Stimulated activated naive CD4-positive, alpha-beta T cell treated with Interleukin-2 at 50 U/mL for 16 hours (primary cell): Measurements from ENCODE around the gene AP2B1.
"Not testable (repeated sequence)": the region's sequence is repeated elsewhere in the genome, so short reads cannot be mapped to it uniquely, and the experiment has no call there.

Source experiments
- DNase-seq: peaks from one replicate; lab custom pipeline; 2025; lab: John Stamatoyannopoulos, UW

AP2B1 gene

DNA sequence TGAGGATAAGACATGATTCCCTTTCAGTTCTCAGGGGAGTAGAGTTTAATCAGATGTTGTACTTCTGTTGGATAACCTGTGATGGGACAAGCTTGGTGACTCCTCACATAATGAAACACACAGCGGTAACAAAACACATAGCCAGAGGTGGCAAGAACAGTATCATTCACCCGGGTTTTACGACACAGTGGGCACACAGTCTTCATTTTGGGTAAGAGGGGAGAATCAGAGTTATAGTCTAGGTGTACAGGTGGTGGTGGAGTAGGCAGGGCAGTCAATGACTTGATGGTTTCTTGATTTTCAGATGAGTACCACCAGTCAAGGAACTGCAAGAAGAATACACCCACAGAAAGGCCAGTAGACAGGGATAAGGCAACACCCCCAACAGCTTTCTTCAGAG is 11.4 kb upstream of the AP2B1 start:
- no peak for DNase-seq

DNA sequence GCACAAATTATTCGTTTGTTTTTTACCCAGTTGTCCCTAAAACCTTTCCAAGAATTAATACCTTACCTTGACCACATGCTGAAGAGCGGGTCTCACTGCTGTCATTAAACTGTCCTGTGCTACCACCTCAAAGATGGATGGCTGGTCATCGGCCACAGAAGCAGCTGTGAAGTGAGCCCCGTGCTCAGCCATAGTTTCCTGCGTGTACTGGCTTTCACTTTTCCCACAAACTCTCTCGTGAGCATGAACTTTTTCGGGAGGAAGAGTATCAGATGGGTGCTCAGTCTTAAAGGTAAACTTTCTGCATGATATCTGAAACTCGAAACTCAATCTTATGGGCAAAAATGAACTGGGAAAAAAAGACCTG is 9.3 kb upstream of the AP2B1 start:
- no peak for DNase-seq

DNA sequence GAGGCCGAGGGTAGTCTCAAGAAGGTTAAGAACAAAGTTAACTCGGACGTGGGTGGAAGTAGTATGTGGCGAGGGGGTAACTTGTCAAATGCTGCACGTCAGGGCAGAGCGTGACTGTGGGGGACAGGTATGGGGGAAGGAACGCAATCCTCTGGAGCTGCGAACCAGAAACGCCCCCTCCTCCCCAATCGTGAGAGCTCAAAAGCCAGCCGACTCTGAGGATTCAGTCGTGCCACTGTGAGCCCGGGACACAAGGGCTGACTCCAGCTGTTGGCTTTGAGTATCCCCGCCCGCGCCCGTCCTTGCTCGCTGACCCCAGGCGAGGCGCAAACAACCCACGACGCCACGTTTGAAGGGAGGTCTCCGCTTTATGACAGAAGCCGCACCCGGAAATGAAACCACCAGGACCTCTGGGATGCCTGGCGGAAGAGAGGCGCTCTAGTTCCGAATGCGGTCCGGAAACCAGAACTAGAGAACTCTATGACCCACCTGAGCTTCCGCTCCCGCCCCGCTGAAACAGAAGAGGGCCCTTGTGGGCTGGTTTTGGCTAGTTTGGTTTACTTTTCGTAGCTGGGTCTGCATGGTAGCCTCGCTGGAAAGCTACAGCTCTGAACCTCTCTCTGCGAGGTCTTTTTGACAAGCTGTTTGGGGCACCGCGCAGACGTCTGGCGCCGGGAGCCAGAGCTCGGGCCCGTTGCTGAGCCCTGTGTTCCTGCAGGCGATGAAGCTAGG is 8.8 kb upstream of the AP2B1 start, which contains the start of gene PEX12:
Gene PEX12 (minus strand): TSS at position 375 of the 732 bp plus-strand sequence. CDS start 550 bp downstream, outside the sequence.
- peak; percentile 87 for DNase-seq

DNA sequence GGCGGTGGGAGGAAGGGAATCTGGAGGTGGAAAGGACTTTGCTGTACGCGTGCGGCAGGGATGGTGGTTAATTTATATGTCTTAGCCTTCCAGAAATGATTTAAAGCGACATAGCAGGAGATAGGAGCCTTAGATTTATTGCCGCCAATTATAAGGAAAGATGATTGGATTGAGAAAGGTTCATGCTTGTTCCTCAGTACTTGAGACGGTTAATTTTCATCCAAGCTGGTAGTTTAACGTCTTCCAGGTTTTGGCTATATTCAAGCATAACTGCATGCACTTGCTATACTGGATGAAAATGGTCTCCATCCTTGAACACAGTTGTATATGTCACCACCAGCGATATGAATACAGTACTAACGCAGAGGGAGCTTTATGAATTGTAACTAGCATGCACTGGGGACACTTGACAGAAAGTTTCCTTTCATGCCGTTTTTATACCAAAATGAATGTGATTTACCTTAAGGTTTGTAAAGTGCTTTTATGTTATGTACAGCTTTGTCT is 8.1 kb upstream of the AP2B1 start:
- DNase-seq: no peak

- DNase-seq: no peak
These were observed 3.1 kb upstream of the AP2B1 start for GRCh38 chr17:35584061-35584460.

DNA sequence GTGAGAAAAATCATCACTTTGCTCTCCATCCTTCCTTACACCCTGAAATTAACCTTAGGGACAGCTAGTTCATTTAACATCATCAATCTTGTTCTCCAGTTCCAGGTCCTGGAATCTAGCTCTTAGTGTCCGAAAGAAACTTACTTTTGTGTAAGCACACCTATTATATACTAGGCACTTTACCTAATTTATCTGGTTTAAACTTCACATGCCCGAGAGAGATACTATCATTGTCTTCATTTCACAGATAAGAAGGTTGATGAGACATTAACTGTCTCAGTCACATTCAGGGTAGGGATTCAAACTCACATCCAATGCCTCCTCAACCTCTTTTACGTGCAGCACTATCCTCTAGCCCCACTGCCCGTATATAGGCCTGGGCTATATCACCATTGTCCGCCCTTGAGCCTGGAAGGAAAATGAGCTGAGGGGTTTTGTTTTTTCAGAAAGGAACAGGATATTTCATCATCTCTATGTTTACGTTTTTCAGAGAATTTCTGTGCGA is 501 bp upstream of the AP2B1 start:
- DNase-seq: no peak

DNA sequence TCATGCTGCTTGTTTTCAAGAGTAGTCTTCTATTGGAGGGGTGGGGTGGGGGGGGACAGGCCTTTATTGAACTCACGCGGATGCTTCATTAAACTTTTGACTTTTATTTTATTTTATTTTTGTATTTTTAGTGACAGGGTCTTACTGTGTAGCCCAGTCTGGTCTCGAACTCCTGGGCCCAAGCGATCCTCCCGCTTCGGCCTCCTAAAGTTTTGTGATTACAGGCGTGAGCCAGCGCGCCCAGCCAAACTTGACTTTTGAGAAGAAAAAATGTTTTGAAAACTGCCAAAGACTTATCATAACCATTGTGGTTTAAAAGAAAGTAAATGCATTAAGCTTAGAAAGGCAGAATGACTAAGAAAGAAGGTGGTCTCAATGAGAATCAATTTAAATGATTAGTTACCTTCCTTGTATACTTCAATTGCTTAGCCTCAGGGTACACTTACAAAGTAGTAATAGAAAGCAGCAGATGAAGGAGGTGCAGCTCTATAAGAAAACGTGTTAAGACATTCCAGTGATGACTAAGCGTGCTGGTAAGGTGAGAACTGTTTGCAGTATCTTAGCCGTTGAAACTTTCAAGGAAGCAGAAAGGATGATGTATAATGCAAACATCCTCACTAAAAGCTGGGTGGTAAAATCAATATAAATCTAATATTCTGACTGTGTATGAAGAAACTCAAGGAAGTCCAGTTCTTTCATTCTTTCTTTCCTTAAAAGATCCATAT is 1.2 kb downstream of the AP2B1 start:
- no peak for DNase-seq

- no peak for DNase-seq
These were observed 8.9 kb downstream of the AP2B1 start for GRCh38 chr17:35596072-35596471.

GRCh38 chr17:35596530-35597233 is 9.6 kb downstream of the AP2B1 start:
- no peak for DNase-seq

- no peak for DNase-seq
These were observed 10.5 kb downstream of the AP2B1 start for GRCh38 chr17:35597604-35598003.

- DNase-seq: no peak
These were observed 16.6 kb downstream of the AP2B1 start for GRCh38 chr17:35603674-35604073.

GRCh38 chr17:35605678-35606077 is 18.6 kb downstream of the AP2B1 start:
- DNase-seq: no peak

- no peak for DNase-seq
These were observed 20.2 kb downstream of the AP2B1 start for GRCh38 chr17:35607239-35607847.

DNA sequence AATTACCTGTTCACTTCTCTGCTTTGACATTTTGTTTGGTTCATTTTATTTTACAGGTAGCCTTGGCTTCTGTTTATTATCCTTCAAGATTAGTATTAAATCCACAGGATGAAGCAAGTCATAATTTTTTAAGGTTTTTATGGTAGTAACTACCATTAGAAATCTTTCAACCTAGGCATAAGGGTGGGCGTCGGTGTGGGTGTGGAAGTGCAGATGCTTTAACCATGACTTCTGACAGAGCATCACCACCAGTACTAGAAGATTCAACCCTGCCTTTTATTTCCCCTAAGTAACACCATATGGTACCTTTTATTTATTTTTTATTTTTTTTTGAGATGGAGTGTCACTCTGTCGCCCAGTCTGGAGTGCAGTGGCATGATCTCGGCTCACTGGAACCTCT is 22.7 kb downstream of the AP2B1 start:
- DNase-seq: no peak

DNA sequence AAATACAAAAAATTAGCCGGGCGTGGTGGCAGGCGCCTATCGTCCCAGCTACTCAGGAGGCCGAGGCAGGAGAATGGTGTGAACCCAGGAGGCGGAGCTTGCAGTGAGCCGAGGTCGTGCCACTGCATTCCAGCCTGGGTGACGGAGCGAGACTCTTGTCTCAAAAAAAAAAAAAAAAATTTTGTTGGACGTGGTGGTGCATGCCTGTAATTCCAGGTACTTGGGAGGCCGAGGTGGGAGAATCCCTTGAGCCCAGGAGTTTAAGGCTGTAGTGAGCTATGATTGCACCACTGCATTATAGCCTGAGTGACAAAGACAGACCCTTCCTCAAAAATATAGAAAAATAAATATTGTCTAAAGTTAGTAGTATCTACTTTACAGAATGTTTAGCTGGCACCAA is 23.6 kb downstream of the AP2B1 start:
- not testable (repeated sequence) for DNase-seq

DNA sequence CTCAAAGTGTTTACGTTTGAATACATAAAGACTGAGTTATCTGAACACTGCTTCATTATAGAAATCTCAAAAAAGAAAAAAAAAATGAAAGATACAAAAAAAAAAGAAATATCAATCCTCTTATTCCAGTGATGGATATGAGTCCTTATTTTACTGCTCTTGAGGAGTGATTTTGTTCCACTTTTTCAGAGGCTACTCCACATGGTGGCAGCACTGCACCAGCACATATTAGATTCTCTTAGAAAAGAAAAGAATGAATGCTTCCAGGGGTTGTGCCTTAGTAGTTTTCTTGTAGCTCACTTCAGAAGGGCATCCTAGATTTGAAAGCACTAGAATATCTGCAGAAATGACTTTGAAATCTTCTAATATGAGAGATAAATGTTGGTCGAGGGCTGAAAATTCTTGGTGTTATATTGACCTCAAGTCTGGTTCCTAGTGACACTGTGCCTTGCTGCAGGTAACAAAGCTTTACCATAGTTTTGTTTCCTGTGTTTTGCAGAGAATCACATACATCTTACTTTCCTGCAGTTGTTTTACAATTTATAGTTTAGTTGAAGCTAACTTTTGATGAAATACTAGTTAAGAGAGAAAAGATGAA is 25.9 kb downstream of the AP2B1 start:
- DNase-seq: no peak

DNA sequence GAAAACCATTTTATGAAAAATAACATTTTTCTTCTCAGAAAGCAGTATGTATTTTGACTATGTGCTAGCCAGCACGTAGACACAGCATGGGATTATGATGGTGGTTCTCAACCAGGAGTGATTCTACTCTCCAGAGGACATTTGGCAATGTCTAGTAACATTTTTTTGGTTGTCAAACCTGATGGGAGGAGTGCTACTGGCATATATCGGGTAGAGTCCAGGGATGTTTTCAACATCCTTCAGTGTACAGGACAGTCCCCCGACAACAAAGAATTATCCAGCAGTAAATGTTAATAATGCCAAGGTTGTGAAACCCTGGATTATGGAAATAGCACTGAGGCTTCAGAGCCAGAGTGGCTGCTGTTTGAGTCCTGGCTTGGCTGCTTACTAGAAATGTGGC is 27.7 kb downstream of the AP2B1 start:
- DNase-seq: no peak

- no peak for DNase-seq
These were observed 29.4 kb downstream of the AP2B1 start for GRCh38 chr17:35616536-35616935.

GRCh38 chr17:35617505-35617904 is 30.4 kb downstream of the AP2B1 start:
- DNase-seq: no peak

GRCh38 chr17:35618628-35619027 is 31.5 kb downstream of the AP2B1 start:
- no peak for DNase-seq

GRCh38 chr17:35621768-35622167 is 34.6 kb downstream of the AP2B1 start:
- no peak for DNase-seq

DNA sequence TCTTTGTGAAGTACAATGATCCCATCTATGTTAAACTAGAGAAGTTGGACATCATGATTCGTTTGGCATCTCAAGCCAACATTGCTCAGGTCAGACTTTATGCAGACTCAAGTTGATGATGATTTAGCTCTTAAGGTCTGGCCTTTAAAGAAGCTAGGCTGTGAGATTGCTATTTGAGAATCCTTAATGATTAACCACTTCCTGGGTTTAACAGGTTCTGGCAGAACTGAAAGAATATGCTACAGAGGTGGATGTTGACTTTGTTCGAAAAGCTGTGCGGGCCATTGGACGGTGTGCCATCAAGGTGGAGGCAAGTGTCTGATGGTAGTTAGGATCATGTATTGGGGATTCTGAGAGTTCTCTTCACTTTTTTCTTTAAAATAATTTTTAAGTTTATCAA is 40.3 kb downstream of the AP2B1 start:
- DNase-seq: no peak
